ENCODE data around the gene ACTN3.
"Not testable (repeated sequence)": the region's sequence is repeated elsewhere in the genome, so short reads cannot be mapped to it uniquely, and the experiment has no call there.

Gene ACTN3

DNA sequence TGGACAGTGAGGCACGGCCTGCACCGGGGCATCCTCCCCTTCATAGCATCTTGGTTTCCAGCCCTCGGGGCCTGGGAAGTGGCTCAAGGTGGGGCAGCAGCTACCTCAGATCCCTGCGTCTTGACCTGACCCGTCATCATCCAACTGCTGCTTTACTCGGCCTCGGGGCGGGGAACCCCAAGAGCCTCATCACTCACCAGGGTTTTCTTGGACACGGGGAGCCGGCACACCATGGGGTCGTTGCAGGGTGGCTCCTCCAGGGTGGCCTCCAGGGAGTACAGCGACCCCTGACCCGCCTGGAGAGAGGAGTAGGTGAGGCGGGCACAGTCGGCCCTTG is 21.1 kb downstream of the ACTN3 start:
- no peak for DNase-seq

GRCh38 chr11:66568124-66568916 is 21.6 kb downstream of the ACTN3 start, which contains the start of gene CTSF:
Gene CTSF, minus strand, starts transcription at chr11:66568606. Its CDS starts 120 bp downstream, at chr11:66568486.
- DNase-seq, result peak; percentile 56

DNA sequence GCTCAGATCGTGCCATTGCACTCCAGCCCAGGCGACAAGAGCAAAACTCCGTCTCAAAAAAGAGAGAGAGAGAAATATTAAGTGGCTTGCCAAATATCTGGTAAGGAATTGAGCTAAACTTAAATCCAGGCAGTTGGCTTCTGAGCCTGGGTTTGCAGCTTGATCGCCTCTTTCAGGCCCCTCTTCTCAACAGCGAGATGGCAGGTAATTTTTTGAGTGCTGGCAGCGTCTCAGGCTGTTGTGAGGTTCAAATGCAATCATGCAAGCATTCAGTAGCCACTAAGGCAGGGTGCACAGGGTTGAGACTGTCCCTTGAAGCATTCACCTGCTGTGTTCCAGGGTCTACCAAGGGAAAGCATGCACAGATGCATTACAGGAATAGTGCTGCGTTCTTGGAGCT is 22.4 kb downstream of the ACTN3 start:
- DNase-seq, result no peak

- DNase-seq, result no peak
These were observed 23.6 kb downstream of the ACTN3 start for GRCh38 chr11:66570079-66570849.

DNA sequence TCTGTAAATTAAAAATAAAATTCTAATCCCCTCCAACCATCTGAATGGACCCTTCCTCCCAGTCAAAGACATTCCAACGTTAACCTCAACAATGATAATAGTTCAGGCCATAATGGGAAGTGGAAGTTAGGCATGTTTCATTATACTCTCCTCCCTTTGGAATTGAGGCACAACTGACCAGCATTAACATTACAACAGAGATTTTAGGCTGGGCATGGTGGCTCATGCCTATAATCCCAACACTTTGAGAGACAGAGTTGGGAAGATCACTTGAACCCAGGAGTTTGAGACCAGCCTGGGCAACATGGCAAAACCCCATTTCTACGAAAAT is 24.1 kb downstream of the ACTN3 start:
- no peak for DNase-seq

DNA sequence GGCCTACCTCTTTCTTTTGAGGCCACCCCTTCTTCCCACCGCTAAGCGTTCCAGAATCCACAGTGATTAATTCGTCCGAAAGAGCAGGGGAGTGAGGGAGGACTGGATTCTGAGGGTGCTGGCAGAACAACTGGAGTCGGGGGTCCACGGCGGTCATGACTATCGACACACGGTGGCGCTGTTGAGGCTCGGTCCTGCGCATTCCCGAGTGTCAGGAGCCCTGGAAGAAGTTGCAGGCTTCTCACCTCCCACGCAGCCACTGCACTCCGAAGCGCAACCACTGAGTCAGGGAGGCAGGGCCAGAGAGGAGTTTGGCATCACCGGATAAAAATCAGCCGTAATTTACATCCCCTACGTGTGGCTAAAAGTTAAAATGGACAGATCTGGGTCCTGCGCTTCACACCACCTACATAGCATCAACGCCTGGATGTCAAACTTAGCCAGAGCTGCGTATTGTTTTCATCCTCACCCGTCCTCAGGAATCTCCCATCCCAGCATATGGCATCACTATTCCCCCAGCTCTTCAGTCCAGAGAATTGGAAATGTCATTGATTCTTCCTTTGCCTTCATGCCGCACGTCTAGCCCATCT is 32.4 kb downstream of the ACTN3 start:
- DNase-seq, result peak; percentile 17

DNA sequence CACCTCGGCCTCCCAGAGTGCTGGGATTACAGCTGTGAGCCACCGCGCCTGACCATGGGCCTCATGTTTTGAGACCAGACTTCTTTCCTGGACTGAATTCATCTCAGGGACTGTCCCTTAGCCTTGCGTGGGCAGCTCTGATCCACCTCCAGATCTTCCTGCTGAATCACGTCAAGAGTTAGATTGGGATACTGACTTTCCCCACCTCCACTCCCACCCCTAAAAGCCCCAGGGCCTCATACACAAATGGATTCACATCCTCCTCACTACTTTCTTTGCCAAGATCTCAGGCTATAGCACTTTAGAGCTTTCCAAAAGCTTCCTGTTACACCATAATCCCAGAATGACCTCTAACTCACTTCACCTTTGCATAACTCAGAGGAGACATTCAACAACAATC is 34.1 kb downstream of the ACTN3 start:
- DNase-seq, result no peak

- no peak for DNase-seq
These were observed 34.6 kb downstream of the ACTN3 start for GRCh38 chr11:66581261-66581660.

DNA sequence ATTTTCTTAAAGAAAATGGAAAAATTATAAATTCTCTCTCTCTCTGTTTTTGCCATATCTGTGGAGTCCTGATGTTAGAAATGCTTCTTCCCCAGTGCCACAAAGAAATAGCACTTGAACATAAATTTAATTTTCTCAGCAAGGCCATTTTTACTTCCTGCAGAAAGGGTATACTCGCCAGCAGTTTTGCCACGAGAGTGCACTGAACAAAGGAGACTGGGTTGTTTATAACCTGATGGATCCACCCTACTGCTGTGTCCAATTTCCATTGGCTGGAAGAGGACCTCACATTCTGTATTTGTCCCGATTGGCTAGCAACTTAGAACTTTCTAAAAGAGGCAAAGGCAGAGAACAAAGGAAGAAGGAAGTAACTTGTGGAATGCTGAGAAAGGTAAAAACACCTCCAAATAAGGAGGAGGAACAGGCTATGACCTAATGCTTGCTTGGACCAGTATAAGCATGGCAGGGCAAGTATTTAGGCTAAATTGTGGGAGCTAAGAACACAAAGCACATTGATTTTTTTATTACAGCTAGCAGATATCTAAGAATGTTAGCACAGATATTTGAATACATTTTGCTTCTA is 36.0 kb downstream of the ACTN3 start:
- DNase-seq, result not testable (repeated sequence)

- DNase-seq, result not testable (repeated sequence)
These were observed 38.7 kb downstream of the ACTN3 start for GRCh38 chr11:66585447-66585846.

GRCh38 chr11:66586136-66586535 is 39.4 kb downstream of the ACTN3 start:
- DNase-seq, result no peak

DNA sequence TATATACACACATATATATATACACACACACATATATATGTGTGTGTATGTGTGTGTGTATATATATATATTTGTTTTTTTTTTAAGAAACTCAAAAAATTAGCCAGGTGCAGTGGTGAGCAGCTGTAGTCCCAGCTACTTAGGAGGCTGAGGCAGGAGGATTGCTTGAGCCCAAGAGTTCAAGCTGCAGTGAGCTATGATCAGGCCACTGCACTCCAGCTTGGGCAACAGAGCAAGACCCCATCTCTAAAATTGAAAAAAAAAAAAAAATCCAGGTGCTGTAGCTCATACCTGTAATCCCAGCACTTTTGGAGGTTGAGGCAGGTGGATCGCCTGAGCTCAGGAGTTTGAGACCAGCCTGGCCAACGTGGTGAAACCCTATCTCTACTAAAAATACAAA is 42.6 kb downstream of the ACTN3 start:
- DNase-seq, result not testable (repeated sequence)

- DNase-seq, result no peak
These were observed 43.4 kb downstream of the ACTN3 start for GRCh38 chr11:66589996-66590675.

GRCh38 chr11:66591175-66591574 is 44.5 kb downstream of the ACTN3 start:
- DNase-seq, result no peak

DNA sequence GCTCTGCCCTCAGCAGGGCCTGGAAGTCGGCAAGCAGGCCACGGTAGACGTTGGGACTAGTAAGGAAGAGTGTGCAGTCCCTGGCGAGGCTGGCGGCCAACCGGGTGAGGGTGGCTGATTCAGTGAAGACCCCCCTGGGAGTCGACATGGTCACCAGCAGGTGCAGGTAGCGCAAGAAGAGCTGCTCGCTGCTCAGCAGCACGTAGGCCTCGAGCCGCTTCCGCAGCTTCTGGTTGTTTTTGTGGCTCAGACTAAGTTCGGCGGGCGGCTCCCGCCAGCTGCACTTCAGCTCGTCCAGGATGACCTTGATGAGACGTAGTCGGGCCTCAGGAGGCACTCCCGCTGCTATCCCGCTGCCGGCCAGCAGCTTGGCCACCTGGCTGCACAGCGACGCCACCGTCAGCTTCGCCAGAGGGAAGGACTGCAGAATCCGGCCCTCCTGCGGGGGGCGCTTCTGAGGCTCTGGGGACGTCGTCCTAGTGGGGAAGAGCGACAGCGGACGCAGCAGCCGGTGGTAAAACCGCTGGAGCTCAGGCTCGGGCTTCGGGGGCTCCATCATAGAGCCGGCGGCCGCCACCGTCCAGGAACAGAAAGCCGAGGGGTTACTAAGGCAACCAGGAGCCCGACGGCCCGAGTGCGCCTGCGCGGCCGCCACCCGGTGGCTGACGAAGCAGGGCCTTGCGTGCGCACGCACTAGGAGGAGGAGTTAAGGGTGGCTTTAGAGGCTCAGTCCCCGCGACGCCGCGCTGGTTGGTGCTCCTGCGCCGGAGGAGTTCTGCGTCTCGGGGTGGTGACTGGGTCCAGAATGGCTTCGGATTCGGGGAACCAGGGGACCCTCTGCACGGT is 46.0 kb downstream of the ACTN3 start, which contains the start of the genes CCDC87 and CCS:
CCDC87 (minus strand) TSS at position 607 of the 846 bp plus-strand sequence; CDS start at position 559, 48 bp downstream.
CCS (plus strand) TSS at position 729 of the 846 bp plus-strand sequence; CDS start at position 806, 77 bp downstream.
- peak; percentile 91 for DNase-seq

DNA sequence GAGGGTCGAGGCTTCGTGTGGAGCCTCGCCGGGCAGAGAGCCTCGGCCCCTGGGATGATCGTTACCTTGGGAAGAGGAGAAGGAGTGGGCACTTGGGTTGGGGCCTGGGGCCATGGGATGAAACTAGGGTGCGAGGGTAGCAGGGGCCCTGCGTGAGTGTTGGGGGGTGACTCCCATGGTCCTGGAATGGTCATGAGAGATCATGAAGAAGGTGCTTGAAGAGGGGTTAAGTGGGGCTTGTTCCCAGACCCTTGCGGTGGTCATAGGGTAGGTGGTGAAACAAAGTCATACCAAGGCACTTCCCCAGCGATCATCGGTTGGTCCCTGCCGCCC is 46.6 kb downstream of the ACTN3 start:
- no peak for DNase-seq

DNA sequence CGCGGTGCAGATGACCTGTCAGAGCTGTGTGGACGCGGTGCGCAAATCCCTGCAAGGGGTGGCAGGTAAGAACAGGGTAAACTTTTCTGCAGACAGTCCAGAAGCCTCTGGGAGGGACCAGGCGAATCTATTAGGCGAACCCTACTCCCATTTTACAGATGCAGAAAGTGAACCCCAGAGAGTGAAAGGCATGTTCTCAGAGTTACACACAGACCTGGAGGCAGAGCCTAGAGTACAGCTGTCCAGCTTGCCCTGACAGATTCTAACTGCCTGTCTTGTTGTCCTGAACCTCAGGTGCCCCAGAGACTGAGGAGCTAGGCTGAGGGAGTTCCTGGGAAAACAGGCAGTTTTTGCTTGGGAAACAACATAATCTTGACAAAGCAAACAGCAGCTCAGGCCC is 46.9 kb downstream of the ACTN3 start:
- no peak for DNase-seq

DNA sequence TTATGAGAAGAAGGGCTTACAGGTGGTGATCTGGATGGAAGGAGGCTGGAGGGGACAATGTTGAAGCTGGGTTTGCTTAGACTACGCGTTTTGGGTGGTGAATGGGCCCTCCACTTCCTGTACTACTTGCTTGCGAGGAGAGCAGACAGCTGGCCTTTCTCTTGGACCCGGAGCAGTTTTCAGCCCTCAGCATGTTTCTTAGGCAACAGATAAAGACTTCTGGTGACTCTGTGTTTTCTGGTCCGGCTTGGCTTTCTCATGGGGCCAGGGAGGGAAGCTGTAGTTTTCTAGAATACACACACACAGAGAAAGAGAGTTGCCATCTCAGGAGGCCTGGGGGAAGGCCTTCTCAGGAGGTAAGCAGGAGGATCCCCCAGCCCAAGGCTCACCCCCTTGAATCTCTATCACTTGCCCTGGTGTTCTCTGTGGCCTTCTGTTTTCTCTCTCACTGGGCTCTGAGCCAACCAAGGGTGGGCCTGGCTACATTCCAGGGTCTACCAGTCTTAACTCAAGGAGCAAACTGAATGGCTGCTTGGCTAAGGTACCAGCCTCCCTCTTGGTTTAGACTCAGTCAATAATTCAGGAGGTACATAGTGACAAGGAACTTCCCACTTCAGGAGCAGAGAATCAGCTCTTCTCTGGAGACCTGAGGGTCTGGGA is 48.7 kb downstream of the ACTN3 start:
- no peak for DNase-seq

- no peak for DNase-seq
These were observed 52.3 kb downstream of the ACTN3 start for GRCh38 chr11:66598993-66599392.

DNA sequence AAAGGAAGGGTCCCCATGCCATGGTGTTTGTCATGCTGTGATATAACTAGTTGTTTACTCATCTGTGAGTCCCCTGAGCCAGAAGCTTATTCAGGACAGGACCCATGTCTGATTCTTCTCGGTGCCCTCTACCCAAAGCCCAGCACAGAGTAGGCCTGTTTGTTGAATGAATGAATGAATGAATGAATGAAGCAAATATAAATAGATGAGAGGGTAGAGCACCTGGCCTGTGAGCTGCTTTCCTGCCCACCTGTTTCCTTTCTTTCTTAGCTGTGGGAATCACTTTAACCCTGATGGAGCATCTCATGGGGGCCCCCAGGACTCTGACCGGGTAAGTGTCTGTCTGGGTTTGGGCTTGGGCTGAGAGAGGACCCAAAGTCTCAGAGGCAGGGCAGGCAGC is 53.5 kb downstream of the ACTN3 start:
- no peak for DNase-seq

DNA sequence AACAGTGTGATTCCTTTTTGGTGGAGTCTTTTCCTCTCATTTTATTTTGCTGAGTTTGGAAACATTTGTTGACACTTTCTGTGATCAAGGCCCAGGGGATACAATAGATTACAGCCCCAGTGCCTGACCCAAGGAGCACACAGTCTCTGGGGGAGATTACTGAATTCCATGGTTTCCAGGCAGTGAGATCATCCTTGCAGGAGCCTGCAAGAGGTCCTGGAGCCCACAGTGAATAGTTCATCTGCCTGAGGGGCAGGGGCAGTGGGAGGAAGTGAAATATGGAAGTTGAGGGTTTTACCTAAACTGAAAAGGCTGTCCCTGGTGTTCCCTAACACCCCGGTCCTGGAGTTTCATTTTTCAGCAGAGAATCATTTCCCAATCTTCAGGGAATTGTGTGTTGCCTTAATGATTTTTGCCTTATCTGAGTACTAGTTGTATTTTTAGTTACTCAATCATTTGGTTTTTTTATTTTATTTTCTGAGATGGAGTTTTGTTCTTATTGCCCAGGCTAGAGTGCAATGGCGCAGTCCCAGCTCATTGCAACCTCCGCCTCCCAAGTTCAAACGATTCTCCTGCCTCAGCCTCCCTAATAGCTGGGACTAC is 54.0 kb downstream of the ACTN3 start:
- DNase-seq, result no peak
